GM21360 (cell line): ENCODE results near the gene PTPRQ.
"Not testable (repeated sequence)": the region's sequence is repeated elsewhere in the genome, so short reads cannot be mapped to it uniquely, and the experiment has no call there.

Source experiments
- ATAC-seq: cut with Tn5 transposase; IDR thresholded peaks from one replicate; pipeline ENCODE4 v1.9.1; 2021; ENCODE audit warnings: mild to moderate bottlenecking, moderate library complexity; ENCODE audit not compliant: unreplicated experiment

Gene PTPRQ

GRCh38 chr12:80469681-80470080 is 25.6 kb downstream of the PTPRQ start:
- no peak for ATAC-seq

GRCh38 chr12:80470403-80470802 is 26.4 kb downstream of the PTPRQ start:
- no peak for ATAC-seq

- ATAC-seq = no peak
Measured at GRCh38 chr12:80472236-80472635, 28.2 kb downstream of the PTPRQ start.

GRCh38 chr12:80472911-80473500 is 29.0 kb downstream of the PTPRQ start:
- ATAC-seq = peak; percentile 94

- ATAC-seq = not testable (repeated sequence)
Measured at GRCh38 chr12:80477521-80478145, 33.6 kb downstream of the PTPRQ start.

GRCh38 chr12:80484746-80485145 is 40.7 kb downstream of the PTPRQ start:
- ATAC-seq = no peak

GRCh38 chr12:80485222-80485987 is 41.4 kb downstream of the PTPRQ start:
- ATAC-seq = peak; percentile 86

GRCh38 chr12:80490329-80490728 is 46.3 kb downstream of the PTPRQ start:
- ATAC-seq = no peak

- no peak for ATAC-seq
Measured at GRCh38 chr12:80491166-80491565, 47.1 kb downstream of the PTPRQ start.

GRCh38 chr12:80493466-80493865 is 49.4 kb downstream of the PTPRQ start:
- ATAC-seq = no peak

- no peak for ATAC-seq
Measured at GRCh38 chr12:80494836-80495235, 50.8 kb downstream of the PTPRQ start.

- ATAC-seq = peak; percentile 65
Measured at GRCh38 chr12:80498059-80498728, 54.2 kb downstream of the PTPRQ start.

GRCh38 chr12:80504389-80505163 is 60.5 kb downstream of the PTPRQ start:
- ATAC-seq = peak; percentile 84

- ATAC-seq = no peak
Measured at GRCh38 chr12:80509781-80510556, 65.9 kb downstream of the PTPRQ start.

GRCh38 chr12:80512781-80513180 is 68.7 kb downstream of the PTPRQ start:
- ATAC-seq = no peak

- ATAC-seq = no peak
Measured at GRCh38 chr12:80513211-80513610, 69.2 kb downstream of the PTPRQ start.

GRCh38 chr12:80517655-80518054 is 73.6 kb downstream of the PTPRQ start:
- no peak for ATAC-seq

GRCh38 chr12:80531646-80532045 is 87.6 kb downstream of the PTPRQ start:
- no peak for ATAC-seq

- no peak for ATAC-seq
Measured at GRCh38 chr12:80539029-80539428, 95.0 kb downstream of the PTPRQ start.

- no peak for ATAC-seq
Measured at GRCh38 chr12:80549298-80549697, 105.3 kb downstream of the PTPRQ start.
